ENCODE results near the gene MAGI3. TPM values are rescaled to one million over a fixed set of nuclear protein-coding genes. Genes with fewer than 3 reads are reported as not detected.
"Not testable (repeated sequence)": the region's sequence is repeated elsewhere in the genome, so short reads cannot be mapped to it uniquely, and the experiment has no call there.

The MAGI3 gene
- total RNA-seq, 1 donor from 2014 or later = 7.3 TPM

- DNase-seq (ENCODE audit: low read depth in 2 of 2) = no peak
Observed at GRCh38 chr1:113439277-113439670, 49.0 kb downstream of the MAGI3 start.

- no peak for DNase-seq (ENCODE audit: low read depth in 2 of 2)
Observed at GRCh38 chr1:113442131-113442530, 51.8 kb downstream of the MAGI3 start.

GRCh38 chr1:113444857-113445256 is 54.5 kb downstream of the MAGI3 start:
- DNase-seq (ENCODE audit: low read depth in 2 of 2) = no peak

GRCh38 chr1:113451710-113452109 is 61.4 kb downstream of the MAGI3 start:
- no peak for DNase-seq (ENCODE audit: low read depth in 2 of 2)

- peak; percentile 68 to 71 for DNase-seq (ENCODE audit: low read depth in 2 of 2)
Observed at GRCh38 chr1:113452921-113453770, 62.8 kb downstream of the MAGI3 start.

- no peak for DNase-seq (ENCODE audit: low read depth in 2 of 2)
Observed at GRCh38 chr1:113453771-113454083, 63.4 kb downstream of the MAGI3 start.

GRCh38 chr1:113455374-113455773 is 65.1 kb downstream of the MAGI3 start:
- DNase-seq (ENCODE audit: low read depth in 2 of 2) = peak in 1 of 2 donors; percentile 10

- peak; percentile 90 to 96 for DNase-seq (ENCODE audit: low read depth in 2 of 2)
Observed at GRCh38 chr1:113456967-113457366, 66.7 kb downstream of the MAGI3 start.

GRCh38 chr1:113459279-113459678 is 69.0 kb downstream of the MAGI3 start:
- DNase-seq (ENCODE audit: low read depth in 2 of 2) = no peak

- DNase-seq (ENCODE audit: low read depth in 2 of 2) = no peak
Observed at GRCh38 chr1:113467991-113468390, 77.7 kb downstream of the MAGI3 start.

GRCh38 chr1:113478427-113479195 is 88.3 kb downstream of the MAGI3 start:
- DNase-seq (ENCODE audit: low read depth in 2 of 2) = not testable (repeated sequence)

GRCh38 chr1:113479713-113480676 is 89.7 kb downstream of the MAGI3 start:
- no peak for DNase-seq (ENCODE audit: low read depth in 2 of 2)

- DNase-seq (ENCODE audit: low read depth in 2 of 2) = not testable (repeated sequence)
Observed at GRCh38 chr1:113485131-113485530, 94.8 kb downstream of the MAGI3 start.

GRCh38 chr1:113488576-113489177 is 98.4 kb downstream of the MAGI3 start:
- DNase-seq (ENCODE audit: low read depth in 2 of 2) = peak; percentile 3 to 5

GRCh38 chr1:113490384-113490783 is 100.1 kb downstream of the MAGI3 start:
- no peak for DNase-seq (ENCODE audit: low read depth in 2 of 2)

- no peak for DNase-seq (ENCODE audit: low read depth in 2 of 2)
Observed at GRCh38 chr1:113493533-113493932, 103.2 kb downstream of the MAGI3 start.

GRCh38 chr1:113505357-113505756 is 115.0 kb downstream of the MAGI3 start:
- no peak for DNase-seq (ENCODE audit: low read depth in 2 of 2)

GRCh38 chr1:113507552-113508214 is 117.4 kb downstream of the MAGI3 start:
- DNase-seq (ENCODE audit: low read depth in 2 of 2) = no peak

- no peak for DNase-seq (ENCODE audit: low read depth in 2 of 2)
Observed at GRCh38 chr1:113508364-113509164, 118.2 kb downstream of the MAGI3 start.

- not testable (repeated sequence) for DNase-seq (ENCODE audit: low read depth in 2 of 2)
Observed at GRCh38 chr1:113509766-113510165, 119.5 kb downstream of the MAGI3 start.

Data from lung microvascular endothelial cell (primary cell).